K562 (cell line): ENCODE results near the gene CFAP92. TPM values are rescaled to one million over a fixed set of nuclear protein-coding genes. Genes with fewer than 3 reads are reported as not detected.

Experiments
- ATAC-seq: fragments of 200-7000 bp; cut with Tn5 transposase; 3 replicates; pipeline ENCODE4 v1.9.1; 2020; ENCODE audit warnings: moderate library complexity
- BruUV-seq: library from RNA; stranded (reverse); fragments of 400-500 nt; replicated peaks from 2 replicates; lab custom pipeline; 2021; lab: Mats Ljungman, UMichigan
- CTCF ChIA-PET: fragments of 300-600 bp; formaldehyde crosslinking; extraction: SDS; loops from one replicate; lab custom pipeline; 2021; ENCODE audit warnings: low intra/inter-chr PET ratio; lab: Yijun Ruan, JAX
- POLR2A ChIA-PET: fragments of 300-600, 350-650 bp; sonication (Branson Sonifier 250); formaldehyde crosslinking; extraction: SDS; loops from one replicate; lab custom pipeline; 2021; ENCODE audit warnings: antibody characterized with exemption, inconsistent platforms; lab: Yijun Ruan, JAX
- DNase-seq, 4 experiments: peaks; one replicate each; pipeline versions ENCODE4 v3.0.0 to v3.0.0-alpha.2; 2011 to 2018; ENCODE audit warnings: low spot score in 3 of 4, mixed read lengths in 3 of 4; ENCODE audit errors: extremely low read depth in 1 of 4
- FAIRE-seq: peaks from 2 replicates; lab custom pipeline; 2011; peaks lifted over from hg19 to GRCh38; lab: Jason Lieb, UNC
- H2AFZ ChIP-seq: 2 replicates; pipeline ENCODE4 v1.6.0; 2011; ENCODE audit warnings: low read depth, low read length, control low read depth, inconsistent platforms
- H3K27ac ChIP-seq: fragments of 200-600 bp; 3 replicates; pipeline ENCODE4 v1.8.0; 2011; ENCODE audit warnings: low read depth, mild to moderate bottlenecking, control low read depth, inconsistent platforms, low read length, moderate library complexity, mixed read lengths; ENCODE audit errors: extremely low read depth
- H3K27me3 ChIP-seq, 2 experiments: fragments of 300-600 bp in 1 of 2; 2 replicates in 1 of 2; 3 replicates in 1 of 2; pipeline versions ENCODE4 v1.6.0 to v1.8.0; 2011; ENCODE audit warnings: inconsistent platforms in 2 of 2, low read length in 2 of 2, mild to moderate bottlenecking in 1 of 2, mixed read lengths in 1 of 2, moderate library complexity in 1 of 2; ENCODE audit not compliant: control insufficient read depth in 2 of 2, insufficient read depth in 2 of 2
- H3K36me3 ChIP-seq: fragments of 300-600 bp; 3 replicates; pipeline ENCODE4 v1.8.0; 2011; ENCODE audit warnings: mild to moderate bottlenecking, low read length, inconsistent platforms; ENCODE audit not compliant: control insufficient read depth, insufficient read depth
- H3K4me1 ChIP-seq, 2 experiments: fragments of 200-600 bp in 1 of 2; replicated peaks in 1 of 2; 2 replicates in 1 of 2; 3 replicates in 1 of 2; pipeline versions ENCODE4 v1.5.1 to v1.8.0; 2011; ENCODE audit warnings: inconsistent platforms in 2 of 2, low read length in 2 of 2, mild to moderate bottlenecking in 1 of 2, mixed read lengths in 1 of 2, moderate library complexity in 1 of 2; ENCODE audit not compliant: control insufficient read depth in 2 of 2, insufficient read depth in 2 of 2
- H3K4me2 ChIP-seq: 2 replicates; pipeline ENCODE4 v1.6.1; 2011; ENCODE audit warnings: low read length, control low read depth, inconsistent platforms, mixed read lengths; ENCODE audit not compliant: insufficient read depth
- H3K4me3 ChIP-seq: fragments of 200-600 bp; sonication (generic), shearing (Covaris generic); 2 replicates; pipeline ENCODE4 v1.5.1; 2016; ENCODE audit warnings: control low read depth, inconsistent platforms
- H3K79me2 ChIP-seq: fragments of 200-600 bp; 3 replicates; pipeline ENCODE4 v1.8.0; 2011; ENCODE audit warnings: low read length, inconsistent platforms; ENCODE audit not compliant: control insufficient read depth, insufficient read depth
- H3K9ac ChIP-seq, 2 experiments: 2 replicates each; pipeline versions ENCODE4 v1.6.0 to v1.6.1; 2011; ENCODE audit warnings: low read depth in 2 of 2, low read length in 2 of 2, control low read depth in 1 of 2, inconsistent platforms in 1 of 2, mild to moderate bottlenecking in 1 of 2, mixed read lengths in 1 of 2; ENCODE audit not compliant: insufficient read depth in 1 of 2
- H3K9me1 ChIP-seq: one replicate; pipeline ENCODE4 v1.6.0; 2011; ENCODE audit warnings: inconsistent platforms, mild to moderate bottlenecking, low read length, moderate library complexity; ENCODE audit not compliant: control insufficient read depth, insufficient read depth
- H3K9me3 ChIP-seq: replicated peaks from 2 replicates; pipeline ENCODE4 v1.5.1; 2011; ENCODE audit warnings: low read depth, low read length, inconsistent platforms; ENCODE audit not compliant: control insufficient read depth, insufficient read depth
- H4K20me1 ChIP-seq: replicated peaks from 2 replicates; pipeline ENCODE4 v1.6.1; 2011; ENCODE audit warnings: low read length, inconsistent platforms, mixed read lengths; ENCODE audit not compliant: control insufficient read depth, insufficient read depth
- C11orf30 ChIP-seq: fragments of 450-650 bp; IDR thresholded peaks from 2 replicates; pipeline ENCODE4 v1.6.1; 2016; ENCODE audit warnings: low read depth, mild to moderate bottlenecking
- CBX2 ChIP-seq: fragments of 200-600 bp; sonication (generic); IDR thresholded peaks from one replicate; pipeline ENCODE4 v1.6.1; 2012; ENCODE audit warnings: mild to moderate bottlenecking, low read length, inconsistent platforms; ENCODE audit not compliant: insufficient read depth, poor library complexity, severe bottlenecking
- KAT8 ChIP-seq: fragments of 450-650 bp; IDR thresholded peaks from 2 replicates; pipeline ENCODE4 v1.6.1; 2016; ENCODE audit warnings: low read depth, mild to moderate bottlenecking
- KLF1 ChIP-seq: fragments of 450-650 bp; IDR thresholded peaks from 2 replicates; pipeline ENCODE4 v1.6.1; 2016; ENCODE audit warnings: missing genetic modification characterization, missing compliant biosample characterization
- POLR2G ChIP-seq: fragments of 200-400 bp; formaldehyde crosslinking; IDR thresholded peaks from 2 replicates; pipeline ENCODE4 v1.6.1; 2017; ENCODE audit warnings: low read depth, mild to moderate bottlenecking, antibody characterized with exemption, low read length, moderate library complexity
- SAFB ChIP-seq: fragments of 200-400 bp; formaldehyde crosslinking; IDR thresholded peaks from 2 replicates; pipeline ENCODE4 v1.6.1; 2017; ENCODE audit warnings: low read depth, low read length, borderline replicate concordance
- SP2 ChIP-seq: IDR thresholded peaks from 2 replicates; pipeline ENCODE4 v1.6.1; 2011; ENCODE audit warnings: mild to moderate bottlenecking, low read depth, low read length, moderate library complexity; ENCODE audit not compliant: poor library complexity, severe bottlenecking; ENCODE audit errors: extremely low read depth
- ZNF507 ChIP-seq: conservative IDR thresholded peaks from 2 replicates; pipeline ENCODE4 v1.6.1; 2017; ENCODE audit warnings: missing genetic modification characterization, missing compliant biosample characterization
- WGBS: fragments of 100-300 bp; shearing (Covaris generic); methylation state at CpG from one replicate; pipeline ENCODE4 v1.1.6; 2016; ENCODE audit warnings: low coverage, mixed read lengths; ENCODE audit not compliant: insufficient coverage; ENCODE audit errors: missing lambda C conversion rate; 5-methylcytosine and 5-hydroxymethylcytosine counted together
- in situ Hi-C: fragments of 300-500 bp; cut with MboI; formaldehyde crosslinking; loops from 4 replicates; pipeline ENCODE4 v1.15.0; 2018; ENCODE audit warnings: inconsistent platforms, mixed read lengths
- intact Hi-C: fragments of 100-400 bp; cut with micrococcal nuclease; formaldehyde crosslinking; loops from 2 replicates; pipeline ENCODE4 v1.14.2; 2022
- polyA plus RNA-seq, 8 experiments: library from polyadenylated mRNA; depleted of rRNA in 4 of 8; stranded (reverse) in 5 of 8; unstranded in 3 of 8; fragments of >200 nt; fragmentation: Nextera tagmentation in 2 of 8; fragmentation: Illumina TruSeq in 1 of 8; extraction: Ambion mirVana in 2 of 8; extraction: Trizol in 1 of 8; gene quantifications; 2 replicates each; pipeline versions ENCODE4 v1.2.1 to v1.2.3, GENCODE V29; 2011 to 2014; ENCODE audit warnings: inconsistent platforms in 1 of 8, missing spikeins in 1 of 8
- total RNA-seq, 7 experiments: library from RNA; depleted of rRNA in 6 of 7; stranded (reverse); fragments of >200 nt in 6 of 7; fragmentation: Illumina TruSeq in 2 of 7; extraction: Trizol in 2 of 7; gene quantifications; 2 replicates each; pipeline versions ENCODE4 v1.2.1 to v1.2.3, GENCODE V29; 2011 to 2021; ENCODE audit warnings: low replicate concordance in 1 of 7
- TF ChIP-seq, protein P1 (sequence below): fragments of 250-450 bp; sonication (Bioruptor Pico); IDR thresholded peaks from 2 replicates; pipeline ENCODE4 v1.4.0; 2020
- TF ChIP-seq, protein P2 (sequence below): fragments of 450-650 bp; formaldehyde crosslinking; IDR thresholded peaks from 2 replicates; pipeline ENCODE4 v1.4.0; 2020; ENCODE audit warnings: mild to moderate bottlenecking, moderate library complexity

CFAP92 gene
- total and polyA plus RNA-seq, 9 of the 15 experiments (the other 6 are each of a cell fraction or from before 2014, with no cell fraction given), result 0.06 to 0.62 (median 0.36) TPM

DNA sequence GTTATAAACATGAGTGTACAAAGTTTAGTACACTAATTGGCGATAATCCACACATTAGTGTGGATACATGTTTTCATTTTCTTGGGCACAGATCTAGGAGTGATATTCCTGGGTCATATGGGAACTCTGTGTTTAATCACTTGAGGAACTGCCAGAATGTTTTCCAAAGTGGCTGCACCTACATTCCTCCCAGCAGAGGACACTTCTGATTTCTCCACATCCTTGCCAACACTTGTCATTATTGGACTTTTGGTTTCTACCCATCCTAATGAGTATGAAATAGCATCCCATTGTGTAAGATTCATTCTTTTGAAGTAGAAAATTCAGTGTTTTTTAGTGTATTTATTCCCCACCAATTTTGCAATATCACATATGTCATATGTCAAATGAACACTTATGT, 53.6 kb downstream of the CFAP92 start:
- CTCF ChIA-PET, result interaction anchor here (0.6 kb wide), 1 partner anchor 586 kb away, joined by 3 read pairs; no protein-coding TSS in a partner anchor
- peaks cover 0 to 3% of the 10 kb centered on the region in 2 experiments; a peak in 2 of 5 replicates for H3K4me1 ChIP-seq
- no peak overlapping the region for H3K9ac ChIP-seq
- H3K79me2 ChIP-seq, result no peaks in the 10 kb centered on the region
- DNase-seq (no peak), FAIRE-seq (no peak), ATAC-seq (no peak)
- intact Hi-C loops, result no loop called here
- POLR2A ChIA-PET, result no interaction called here
- no peaks in the 10 kb centered on the region for H3K9me1 ChIP-seq
- TF ChIP-seq POLR2G (no peak), CBX2 (no peak), SAFB (no peak), C11orf30 (no peak), SP2 (no peak), KLF1 (tag) (no peak), ZNF507 (tag) (no peak), KAT8 (no peak)
- TF ChIP-seq, protein P1, sequence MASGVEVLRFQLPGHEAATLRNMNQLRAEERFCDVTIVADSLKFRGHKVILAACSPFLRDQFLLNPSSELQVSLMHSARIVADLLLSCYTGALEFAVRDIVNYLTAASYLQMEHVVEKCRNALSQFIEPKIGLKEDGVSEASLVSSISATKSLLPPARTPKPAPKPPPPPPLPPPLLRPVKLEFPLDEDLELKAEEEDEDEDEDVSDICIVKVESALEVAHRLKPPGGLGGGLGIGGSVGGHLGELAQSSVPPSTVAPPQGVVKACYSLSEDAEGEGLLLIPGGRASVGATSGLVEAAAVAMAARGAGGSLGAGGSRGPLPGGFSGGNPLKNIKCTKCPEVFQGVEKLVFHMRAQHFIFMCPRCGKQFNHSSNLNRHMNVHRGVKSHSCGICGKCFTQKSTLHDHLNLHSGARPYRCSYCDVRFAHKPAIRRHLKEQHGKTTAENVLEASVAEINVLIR (CRISPR knock-in tag), result no peak
- TF ChIP-seq, protein P2, sequence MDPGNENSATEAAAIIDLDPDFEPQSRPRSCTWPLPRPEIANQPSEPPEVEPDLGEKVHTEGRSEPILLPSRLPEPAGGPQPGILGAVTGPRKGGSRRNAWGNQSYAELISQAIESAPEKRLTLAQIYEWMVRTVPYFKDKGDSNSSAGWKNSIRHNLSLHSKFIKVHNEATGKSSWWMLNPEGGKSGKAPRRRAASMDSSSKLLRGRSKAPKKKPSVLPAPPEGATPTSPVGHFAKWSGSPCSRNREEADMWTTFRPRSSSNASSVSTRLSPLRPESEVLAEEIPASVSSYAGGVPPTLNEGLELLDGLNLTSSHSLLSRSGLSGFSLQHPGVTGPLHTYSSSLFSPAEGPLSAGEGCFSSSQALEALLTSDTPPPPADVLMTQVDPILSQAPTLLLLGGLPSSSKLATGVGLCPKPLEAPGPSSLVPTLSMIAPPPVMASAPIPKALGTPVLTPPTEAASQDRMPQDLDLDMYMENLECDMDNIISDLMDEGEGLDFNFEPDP (CRISPR knock-in tag), result no peak
- no peak overlapping the region for H2AFZ ChIP-seq
- no TSS peak for BruUV-seq
- H4K20me1 ChIP-seq, result no peaks in the 10 kb centered on the region
- no peak overlapping the region for H3K4me2 ChIP-seq
- no peaks in the 10 kb centered on the region for H3K36me3 ChIP-seq
- no peaks in the 10 kb centered on the region for H3K9me3 ChIP-seq
- in situ Hi-C loops, result no loop called here
- H3K27me3 ChIP-seq, result peaks cover 6 to 33% of the 10 kb centered on the region in 2 experiments; a peak in 4 of 5 replicates
- WGBS, result 0% methylated on average over 1 of the region's 1 CpG
- H3K27ac ChIP-seq, result no peak overlapping the region
- no peak overlapping the region for H3K4me3 ChIP-seq
